ENCODE results near the gene HDAC4. TPM values are rescaled to one million over a fixed set of nuclear protein-coding genes. Genes with fewer than 3 reads are reported as not detected.

HDAC4 gene
- polyA plus RNA-seq, 1 donor (not counting 4 experiments of a cell fraction or from before 2014, with no cell fraction given) = 2.9 TPM

GRCh38 chr2:239249776-239250175 is 151.0 kb downstream of the HDAC4 start:
- Histone ChIP-seq H3K4me1 (ENCODE audit: control insufficient read depth, extremely low read depth, insufficient read depth, low read length) (peaks cover 14% of the 10 kb centered on the region), H3K9ac (ENCODE audit: control insufficient read depth, extremely low read depth, insufficient read depth, low read length) (no peak overlapping the region), H3K9me3 (ENCODE audit: control insufficient read depth, low read depth, low read length) (no peaks in the 10 kb centered on the region), H3K9me1 (ENCODE audit: control insufficient read depth, extremely low read depth, insufficient read depth, low read length) (no peaks in the 10 kb centered on the region), H2AFZ (ENCODE audit: control insufficient read depth, low read length) (no peak overlapping the region), H3K27me3 (ENCODE audit: control insufficient read depth, extremely low read depth, insufficient read depth, low read length) (no peaks in the 10 kb centered on the region), H3K27ac (ENCODE audit: control insufficient read depth, insufficient read depth, low read length) (no peak overlapping the region), H3K4me3 (ENCODE audit: control insufficient read depth in 2 of 3, extremely low read depth in 1 of 3, insufficient read depth in 2 of 3, low read depth in 1 of 3, low read length in 3 of 3) (no peak overlapping the region), H3K4me2 (ENCODE audit: control insufficient read depth, extremely low read depth, insufficient read depth, low read depth, low read length) (no peak overlapping the region), H4K20me1 (ENCODE audit: control insufficient read depth, extremely low read depth, insufficient read depth, low read length) (no peaks in the 10 kb centered on the region), H3K36me3 (ENCODE audit: control insufficient read depth in 2 of 2, extremely low read depth in 1 of 2, insufficient read depth in 2 of 2, low read length in 2 of 2) (no peaks in the 10 kb centered on the region), H3K79me2 (ENCODE audit: control insufficient read depth, insufficient read depth, low read length) (peaks cover 3% of the 10 kb centered on the region)
- TF ChIP-seq EZH2 (IDR thresholded peaks at IDR 0.05; ENCODE audit: low read length) (no peak), CTCF (optimal IDR thresholded peaks at IDR 0.05 in 1 of 3, IDR thresholded peaks at IDR 0.05 in 1 of 3, conservative IDR thresholded peaks at IDR 0.05 in 1 of 3; ENCODE audit: extremely low read depth in 1 of 3, insufficient read depth in 2 of 3, low read length in 3 of 3) (no peak)
- no peak for FAIRE-seq
- DNase-seq (ENCODE audit: low read depth, low spot score) = no peak
- dilution Hi-C loops (cut with MboI; ENCODE audit: extremely low pct_ligation_motif_present, low sequenced_read_pairs) = no loop called here

- FAIRE-seq = no peak
- no peaks in the 10 kb centered on the region for H3K9me1 ChIP-seq (ENCODE audit: control insufficient read depth, extremely low read depth, insufficient read depth, low read length)
- no peaks in the 10 kb centered on the region for H3K27me3 ChIP-seq (ENCODE audit: control insufficient read depth, extremely low read depth, insufficient read depth, low read length)
- peaks cover 14% of the 10 kb centered on the region for H3K4me1 ChIP-seq (ENCODE audit: control insufficient read depth, extremely low read depth, insufficient read depth, low read length)
- DNase-seq (ENCODE audit: low read depth, low spot score) = no peak
- no peaks in the 10 kb centered on the region for H3K36me3 ChIP-seq (ENCODE audit: control insufficient read depth in 2 of 2, extremely low read depth in 1 of 2, insufficient read depth in 2 of 2, low read length in 2 of 2)
- H3K4me3 ChIP-seq (ENCODE audit: control insufficient read depth in 2 of 3, extremely low read depth in 1 of 3, insufficient read depth in 2 of 3, low read depth in 1 of 3, low read length in 3 of 3) = no peak overlapping the region
- no peak overlapping the region for H3K27ac ChIP-seq (ENCODE audit: control insufficient read depth, insufficient read depth, low read length)
- H3K9me3 ChIP-seq (ENCODE audit: control insufficient read depth, low read depth, low read length) = no peaks in the 10 kb centered on the region
- H3K4me2 ChIP-seq (ENCODE audit: control insufficient read depth, extremely low read depth, insufficient read depth, low read depth, low read length) = no peak overlapping the region
- H2AFZ ChIP-seq (ENCODE audit: control insufficient read depth, low read length) = no peak overlapping the region
- H3K9ac ChIP-seq (ENCODE audit: control insufficient read depth, extremely low read depth, insufficient read depth, low read length) = no peak overlapping the region
- H3K79me2 ChIP-seq (ENCODE audit: control insufficient read depth, insufficient read depth, low read length) = peaks cover 3% of the 10 kb centered on the region
- TF ChIP-seq CTCF (optimal IDR thresholded peaks at IDR 0.05 in 1 of 3, IDR thresholded peaks at IDR 0.05 in 1 of 3, conservative IDR thresholded peaks at IDR 0.05 in 1 of 3; ENCODE audit: extremely low read depth in 1 of 3, insufficient read depth in 2 of 3, low read length in 3 of 3) (no peak), EZH2 (IDR thresholded peaks at IDR 0.05; ENCODE audit: low read length) (no peak)
- H4K20me1 ChIP-seq (ENCODE audit: control insufficient read depth, extremely low read depth, insufficient read depth, low read length) = no peaks in the 10 kb centered on the region
- dilution Hi-C loops (cut with MboI; ENCODE audit: extremely low pct_ligation_motif_present, low sequenced_read_pairs) = no loop called here
Observed at GRCh38 chr2:239249048-239249447, 151.8 kb downstream of the HDAC4 start.
